ENCODE measurements around the gene SGCE. TPM values are rescaled to one million over a fixed set of nuclear protein-coding genes. Genes with fewer than 3 reads are reported as not detected.

SGCE gene
- 67.1 and 166 TPM in 2 replicates for total RNA-seq

GRCh38 chr7:94655848-94656657 lies at the start of gene SGCE:
TSS of gene SGCE (minus strand) at chr7:94656133. CDS start at chr7:94656098, 35 bp downstream.

Other genes with a start within 250 kb of the SGCE start
- 11.9 and 17.2 TPM in 2 replicates for gene CASD1, start 146.3 kb downstream of the SGCE start, total RNA-seq